Loucy (cell line): ENCODE measurements around the gene ERVH48-1.
"Not testable (repeated sequence)": the region's sequence is repeated elsewhere in the genome, so short reads cannot be mapped to it uniquely, and the experiment has no call there.

Experiments used
- EZH2phosphoT487 ChIP-seq: fragments of 200-600 bp; IDR thresholded peaks from 2 replicates; pipeline ENCODE4 v1.6.1; 2018; ENCODE audit warnings: antibody characterized with exemption, mild to moderate bottlenecking, moderate library complexity, borderline replicate concordance
- TF ChIP-seq, protein P1 (sequence below): fragments of 200-600 bp; sonication (generic); conservative IDR thresholded peaks from 2 replicates; pipeline ENCODE4 v1.5.1; 2014; ENCODE audit warnings: mild to moderate bottlenecking, antibody characterized with exemption, low read length

DNA sequence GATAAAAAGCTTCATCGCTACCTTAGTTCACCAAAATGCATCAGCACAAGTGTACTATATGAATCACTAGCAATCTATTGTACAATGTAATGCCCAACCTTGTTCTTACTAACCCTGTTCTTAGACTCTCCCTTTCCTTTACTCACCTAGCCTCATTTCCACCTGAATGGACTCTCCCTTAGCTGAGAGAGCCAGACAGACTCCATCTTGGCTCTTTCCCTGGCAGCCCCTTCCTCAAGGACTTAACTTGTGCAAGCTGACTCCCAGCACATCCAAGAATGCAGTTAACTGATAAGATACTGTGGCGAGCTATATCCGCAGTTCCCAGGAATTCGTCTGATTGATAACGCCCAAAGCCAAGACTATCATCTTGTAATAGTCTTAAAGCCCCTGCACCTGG lies 10.9 kb upstream of the ERVH48-1 start:
- TF ChIP-seq, protein P1, sequence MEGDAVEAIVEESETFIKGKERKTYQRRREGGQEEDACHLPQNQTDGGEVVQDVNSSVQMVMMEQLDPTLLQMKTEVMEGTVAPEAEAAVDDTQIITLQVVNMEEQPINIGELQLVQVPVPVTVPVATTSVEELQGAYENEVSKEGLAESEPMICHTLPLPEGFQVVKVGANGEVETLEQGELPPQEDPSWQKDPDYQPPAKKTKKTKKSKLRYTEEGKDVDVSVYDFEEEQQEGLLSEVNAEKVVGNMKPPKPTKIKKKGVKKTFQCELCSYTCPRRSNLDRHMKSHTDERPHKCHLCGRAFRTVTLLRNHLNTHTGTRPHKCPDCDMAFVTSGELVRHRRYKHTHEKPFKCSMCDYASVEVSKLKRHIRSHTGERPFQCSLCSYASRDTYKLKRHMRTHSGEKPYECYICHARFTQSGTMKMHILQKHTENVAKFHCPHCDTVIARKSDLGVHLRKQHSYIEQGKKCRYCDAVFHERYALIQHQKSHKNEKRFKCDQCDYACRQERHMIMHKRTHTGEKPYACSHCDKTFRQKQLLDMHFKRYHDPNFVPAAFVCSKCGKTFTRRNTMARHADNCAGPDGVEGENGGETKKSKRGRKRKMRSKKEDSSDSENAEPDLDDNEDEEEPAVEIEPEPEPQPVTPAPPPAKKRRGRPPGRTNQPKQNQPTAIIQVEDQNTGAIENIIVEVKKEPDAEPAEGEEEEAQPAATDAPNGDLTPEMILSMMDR, result not testable (repeated sequence)
- TF ChIP-seq EZH2phosphoT487, result not testable (repeated sequence)
